CD4-positive, alpha-beta T cell treated with Interleukin-17A for 1 hour (primary cell): ENCODE measurements around the gene AKAP1.

Experiments
- DNase-seq: peaks from one replicate; pipeline ENCODE4 v3.0.0-alpha.2; 2020

Gene AKAP1

DNA sequence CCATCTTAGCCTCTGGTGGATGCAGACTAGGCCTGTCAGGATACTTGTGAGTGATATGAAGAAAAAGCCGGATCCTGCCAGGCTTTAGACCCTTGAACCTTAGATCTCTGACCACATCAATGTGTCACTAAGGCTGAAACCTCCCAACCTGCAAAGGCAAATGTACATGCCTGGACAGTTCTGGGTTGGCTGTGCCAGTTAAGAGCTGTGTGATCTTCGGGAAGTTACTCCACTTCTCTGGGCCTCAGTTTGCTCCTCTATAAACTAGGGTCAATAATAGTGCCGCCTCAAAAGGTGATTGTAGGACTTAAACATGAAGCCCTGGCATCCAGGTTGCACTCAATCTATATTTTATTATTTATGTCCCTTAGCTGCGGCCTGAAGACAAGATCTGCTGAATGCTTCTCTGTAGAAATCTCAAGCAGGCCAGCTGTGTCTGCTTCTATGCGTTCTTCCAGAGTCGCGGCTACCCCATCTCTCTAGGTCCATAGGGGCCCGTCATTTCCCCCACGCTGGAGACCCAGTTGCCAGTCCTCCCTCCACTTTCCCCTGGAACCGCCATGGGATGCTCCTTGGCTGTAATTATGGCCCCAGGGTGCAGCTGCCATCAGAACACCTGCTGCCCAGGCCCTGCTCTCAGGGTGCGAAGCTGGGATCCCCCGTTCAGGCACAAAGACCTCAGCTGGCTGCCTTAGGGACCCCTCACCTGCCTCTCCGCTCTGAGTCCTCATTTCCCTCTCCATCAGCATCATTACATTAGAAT is 50.2 kb downstream of the AKAP1 start:
- DNase-seq: no peak

DNA sequence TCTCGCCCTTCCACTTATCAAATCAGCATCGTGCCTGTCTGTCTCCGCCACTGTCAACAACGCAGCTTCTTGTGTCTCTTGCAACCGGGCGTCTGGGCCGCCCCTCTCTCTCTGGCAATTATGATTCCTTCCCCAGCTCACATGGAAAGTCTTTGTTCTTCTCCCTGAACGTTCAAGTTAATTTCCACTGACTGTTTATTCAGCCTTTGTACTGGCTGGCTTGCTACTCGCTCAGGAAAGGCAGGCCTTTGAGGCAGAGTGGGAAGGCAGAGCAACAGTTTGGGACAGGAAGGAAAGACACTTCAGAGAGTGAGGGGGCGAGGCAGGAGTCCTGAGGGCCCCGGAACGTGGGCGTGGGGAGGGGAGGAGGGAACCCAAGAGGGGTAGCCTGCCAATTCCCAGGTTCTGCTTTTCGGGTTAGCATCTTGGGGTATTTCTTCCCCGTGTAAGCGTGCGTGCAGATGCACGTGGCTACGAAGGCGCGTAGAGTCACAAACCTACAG is 50.8 kb downstream of the AKAP1 start:
- DNase-seq: no peak

DNA sequence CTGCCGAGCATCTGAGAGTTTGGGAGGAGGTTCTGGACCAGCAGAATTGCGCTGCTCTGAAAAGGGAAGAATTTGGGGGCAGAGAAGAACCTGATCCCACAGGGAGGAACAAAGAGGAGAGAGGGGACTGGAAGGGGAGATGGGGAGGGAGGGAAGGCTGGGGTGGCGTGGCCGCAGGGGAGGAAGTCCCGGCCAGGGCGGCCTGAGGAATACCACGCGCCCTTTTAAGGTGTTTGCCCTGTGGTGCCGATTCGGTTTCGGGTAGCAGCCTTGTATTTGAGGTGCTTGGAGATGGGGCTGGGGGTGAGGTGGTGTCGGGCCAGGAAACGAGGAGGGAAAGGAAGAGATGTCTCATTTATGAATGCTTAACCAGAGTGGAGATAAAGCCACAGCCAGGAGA is 51.3 kb downstream of the AKAP1 start:
- no peak for DNase-seq

DNA sequence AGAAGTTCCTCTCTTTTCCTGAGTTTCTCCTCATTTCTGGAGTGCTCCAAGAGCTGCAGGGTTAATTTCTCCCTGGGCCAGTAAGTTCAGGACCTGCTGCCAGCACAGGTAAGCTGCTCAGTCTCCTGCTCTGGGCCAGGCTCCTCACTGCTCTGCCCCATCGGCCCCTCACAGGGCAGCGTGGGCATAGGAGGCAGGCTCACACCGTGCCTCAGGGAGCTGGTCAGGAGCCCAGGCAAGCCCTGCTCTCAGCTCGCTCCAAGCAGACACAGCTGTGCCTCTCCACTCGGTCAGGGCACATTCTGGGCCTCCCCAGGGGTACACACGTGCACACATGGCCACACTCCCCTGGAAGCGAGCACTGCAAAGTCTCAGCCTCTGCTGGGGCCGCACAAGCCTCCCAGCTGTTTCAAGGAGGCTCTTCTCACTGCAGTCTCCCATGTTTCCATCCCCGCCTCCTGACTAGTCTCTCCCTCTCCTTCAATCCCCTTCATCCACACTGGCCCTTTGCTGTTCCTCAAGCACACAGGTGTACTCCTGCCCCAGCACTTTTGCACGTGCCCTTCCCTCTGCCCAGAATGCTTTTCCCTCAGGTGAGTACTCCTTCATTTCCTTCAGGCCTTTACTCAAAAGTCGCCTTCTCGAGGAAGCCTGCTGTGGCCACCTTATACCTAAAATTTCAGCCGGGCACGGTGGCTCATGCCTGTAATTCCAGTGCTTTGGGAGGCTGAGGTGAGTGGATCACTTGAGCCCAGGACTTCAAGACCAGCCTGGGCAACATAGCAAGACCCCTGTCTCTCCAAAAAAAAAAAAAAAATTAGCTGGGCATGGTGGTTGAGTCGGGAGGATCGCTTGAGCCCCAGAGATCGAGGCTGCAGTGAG is 53.2 kb downstream of the AKAP1 start:
- no peak for DNase-seq

DNA sequence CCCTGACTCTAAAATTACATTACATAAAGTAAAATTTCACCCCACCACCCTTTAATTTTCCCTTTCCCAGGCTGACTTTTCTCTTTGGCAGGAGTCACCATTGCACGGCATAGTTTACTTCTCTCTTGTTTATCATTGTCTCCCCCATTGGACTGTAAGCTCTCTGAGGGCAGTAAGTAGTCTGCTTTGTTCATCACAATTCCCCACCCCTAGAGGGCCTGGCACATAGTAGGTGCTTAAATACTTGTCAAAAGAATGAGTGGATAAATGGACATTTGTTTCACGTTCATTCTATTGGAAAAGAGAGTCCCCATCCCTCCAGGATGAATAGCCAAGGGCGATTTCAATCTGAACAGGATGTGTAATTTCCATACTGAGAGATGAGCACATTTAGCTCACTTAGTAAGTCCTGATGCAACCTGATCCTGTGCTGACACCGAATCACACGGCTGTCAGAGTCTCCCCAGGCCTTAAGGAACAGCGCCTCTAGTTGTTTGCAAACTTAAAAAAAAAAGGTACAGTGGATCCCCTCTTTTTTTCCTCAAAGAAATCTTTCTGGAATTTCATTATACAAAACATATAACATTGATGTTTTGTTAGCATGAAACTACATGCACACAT is 54.0 kb downstream of the AKAP1 start:
- DNase-seq: no peak

DNA sequence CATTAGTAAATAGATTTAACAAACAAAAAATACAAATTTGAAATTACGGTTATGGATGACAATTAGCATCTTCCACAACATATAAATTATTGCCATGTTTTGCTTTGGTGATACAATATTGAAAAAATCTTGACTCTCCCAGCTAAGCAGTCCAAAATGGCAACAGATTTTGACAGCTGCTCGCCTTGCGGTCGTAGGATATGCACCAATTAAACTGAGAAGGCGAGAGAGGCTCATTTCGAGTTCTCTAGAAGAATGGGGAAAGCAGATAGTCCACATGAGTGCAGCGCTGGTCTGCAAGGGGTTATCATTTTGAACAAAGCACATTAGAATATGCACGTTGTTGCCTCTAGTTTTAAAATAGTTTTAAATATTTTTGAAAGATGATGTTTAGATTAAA is 55.3 kb downstream of the AKAP1 start:
- no peak for DNase-seq

DNA sequence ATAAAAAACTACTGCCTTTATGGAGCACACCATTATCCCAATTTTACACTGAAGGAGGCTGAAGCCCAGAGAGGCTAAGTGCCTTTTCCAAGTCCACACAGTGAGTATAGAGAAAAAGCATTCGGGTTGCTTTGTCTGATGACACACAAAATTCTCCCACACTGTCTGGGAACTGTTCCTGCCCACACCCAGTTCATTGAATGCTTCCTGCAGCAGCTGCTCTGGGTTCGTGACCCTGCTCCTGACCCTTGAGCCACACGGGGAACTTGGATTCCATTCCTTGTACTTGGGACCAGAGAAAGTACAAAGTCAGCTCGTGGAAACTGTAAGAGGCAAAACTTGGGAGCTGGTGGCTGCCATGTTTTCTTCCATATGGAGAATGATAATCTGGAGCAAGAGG is 57.9 kb downstream of the AKAP1 start:
- no peak for DNase-seq

DNA sequence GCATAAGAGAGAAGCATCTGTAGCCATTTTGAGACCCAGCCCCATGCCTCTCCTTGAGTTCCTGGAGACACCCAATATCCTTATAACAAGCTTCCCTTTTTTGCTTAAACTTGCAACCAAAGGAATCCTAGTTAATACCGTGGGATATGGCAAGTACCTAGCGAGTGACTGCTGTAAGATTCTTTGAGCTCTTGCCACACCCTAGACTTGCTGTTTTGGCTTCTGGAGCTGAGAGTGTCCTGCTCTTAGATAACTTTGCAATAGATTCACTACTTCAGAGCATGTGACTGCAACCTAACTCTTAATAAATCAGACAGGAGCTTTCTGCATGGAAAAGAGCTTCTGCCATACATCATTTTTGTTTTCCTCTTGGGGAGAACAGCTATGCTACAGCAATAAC is 58.3 kb downstream of the AKAP1 start:
- DNase-seq: no peak

DNA sequence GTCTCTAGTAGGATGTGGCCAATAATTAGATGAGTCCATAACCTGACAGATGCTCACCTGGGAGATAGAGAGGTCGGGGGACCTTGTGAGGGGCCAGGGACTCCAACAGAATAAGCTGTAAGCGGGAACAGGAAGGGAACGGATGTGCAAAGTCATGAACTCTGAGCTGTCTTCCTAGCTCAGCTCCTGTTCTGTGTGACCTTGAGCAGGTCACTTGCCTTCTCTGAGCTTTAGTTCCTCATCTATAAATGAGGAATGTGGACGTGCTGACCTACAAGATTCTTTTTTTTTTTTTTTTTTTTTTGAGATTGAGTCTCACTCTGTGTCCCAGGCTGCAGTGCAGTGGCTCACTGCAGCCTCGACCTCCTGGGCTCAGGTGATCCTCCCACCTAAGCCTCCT is 58.9 kb downstream of the AKAP1 start:
- DNase-seq: no peak

DNA sequence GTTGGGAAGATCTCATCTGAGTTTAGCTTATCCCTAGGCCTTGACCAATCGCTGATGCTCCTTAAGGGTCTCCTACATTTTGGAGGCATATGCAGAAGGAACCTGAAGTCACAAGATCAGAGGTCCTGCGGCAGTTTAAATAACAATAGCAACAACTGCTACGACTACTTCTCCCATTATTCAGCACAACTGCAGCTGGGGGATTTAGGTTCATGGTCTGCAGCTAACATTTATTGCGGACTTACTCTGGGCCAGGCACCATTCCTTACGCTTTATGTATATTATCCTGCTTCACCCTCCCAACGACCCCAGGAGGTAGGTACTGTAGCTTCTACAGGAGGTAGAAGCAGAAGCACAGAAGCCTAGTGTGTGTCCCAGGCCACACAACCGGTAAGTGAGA is 59.5 kb downstream of the AKAP1 start:
- DNase-seq: no peak

DNA sequence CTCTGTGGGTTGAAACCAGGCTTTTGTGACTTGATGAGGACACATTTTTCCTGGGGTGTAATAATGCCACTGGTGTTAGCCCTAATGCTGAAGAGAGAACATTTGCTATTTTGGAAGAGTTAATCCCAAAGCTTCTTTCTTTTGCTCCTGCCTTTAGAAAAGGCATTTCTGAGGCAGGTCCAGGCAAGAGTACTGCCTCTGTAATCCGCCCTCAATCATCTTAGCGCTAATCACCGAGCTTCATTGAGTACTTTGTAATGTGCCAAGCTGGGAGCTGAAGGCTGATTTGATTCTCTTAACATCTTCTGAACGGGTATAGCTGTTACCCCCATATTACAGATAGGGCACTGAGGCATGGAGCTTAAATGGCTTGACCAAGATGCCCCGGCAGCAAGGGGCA is 60.3 kb downstream of the AKAP1 start:
- no peak for DNase-seq

DNA sequence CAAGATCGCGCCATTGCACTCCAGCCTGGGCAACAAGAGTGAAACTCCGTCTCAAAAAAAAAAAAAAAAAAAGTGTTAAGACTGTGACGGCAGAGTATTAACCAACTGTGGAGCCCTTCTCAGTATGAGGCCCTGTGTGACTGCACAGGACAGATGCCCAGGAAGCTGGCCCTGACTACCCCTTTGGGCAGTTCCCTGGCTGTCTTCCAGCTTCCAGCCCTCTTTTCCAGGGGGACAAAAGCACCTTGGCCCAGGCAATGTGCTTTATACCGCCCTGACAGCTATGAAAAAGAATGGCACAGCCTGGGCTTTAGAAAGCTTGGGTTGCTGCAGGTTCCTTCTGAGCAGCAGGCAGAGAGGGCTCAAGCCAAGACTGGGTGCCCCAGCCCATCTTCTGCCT is 61.2 kb downstream of the AKAP1 start:
- no peak for DNase-seq

DNA sequence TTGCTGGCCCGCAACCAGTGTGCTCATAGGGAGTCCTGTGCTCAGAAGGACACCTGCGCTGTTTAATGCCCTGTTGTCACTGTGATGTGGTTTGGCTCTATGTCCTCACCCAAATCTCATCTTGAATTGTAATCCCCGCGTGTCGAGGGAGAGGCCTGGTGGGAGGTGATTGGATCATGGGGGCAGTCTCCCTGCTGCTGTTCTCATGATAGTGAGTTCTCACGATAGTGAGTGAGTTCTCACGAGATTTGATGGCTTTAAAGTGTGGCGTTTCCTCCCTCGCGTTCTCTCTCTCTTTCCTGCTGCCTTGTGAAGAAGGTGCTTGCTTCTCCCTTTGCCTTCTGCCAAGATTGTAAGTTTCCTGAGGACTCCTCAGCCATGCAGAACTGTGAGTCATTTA is 66.8 kb downstream of the AKAP1 start:
- no peak for DNase-seq

DNA sequence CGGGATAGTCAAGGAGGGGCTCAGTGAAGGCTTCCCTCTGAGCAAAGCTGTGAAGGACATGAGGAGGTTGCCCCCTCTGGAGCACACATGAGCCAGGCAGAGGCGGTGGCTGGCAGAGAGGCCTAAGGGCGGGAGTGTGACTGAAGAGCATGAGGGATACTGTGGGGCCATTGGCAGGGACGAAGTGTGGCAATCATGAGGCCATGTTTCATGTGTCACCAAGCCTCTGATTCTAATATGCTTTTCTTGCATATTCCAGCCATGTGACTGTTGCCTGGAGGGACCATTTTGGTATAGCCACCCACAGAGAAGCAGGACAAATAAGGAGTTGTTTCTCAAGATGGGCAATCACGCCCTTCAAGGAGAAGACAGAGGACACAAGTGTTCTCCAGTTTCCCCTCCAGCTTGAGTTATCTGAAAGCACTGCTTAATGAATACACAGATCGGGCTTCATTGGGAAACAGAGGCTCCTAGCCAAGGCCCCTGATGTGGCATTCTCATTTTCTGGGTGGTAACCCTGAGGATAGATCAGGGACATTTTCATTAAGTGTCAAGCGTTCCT is 68.0 kb downstream of the AKAP1 start:
- DNase-seq: no peak

DNA sequence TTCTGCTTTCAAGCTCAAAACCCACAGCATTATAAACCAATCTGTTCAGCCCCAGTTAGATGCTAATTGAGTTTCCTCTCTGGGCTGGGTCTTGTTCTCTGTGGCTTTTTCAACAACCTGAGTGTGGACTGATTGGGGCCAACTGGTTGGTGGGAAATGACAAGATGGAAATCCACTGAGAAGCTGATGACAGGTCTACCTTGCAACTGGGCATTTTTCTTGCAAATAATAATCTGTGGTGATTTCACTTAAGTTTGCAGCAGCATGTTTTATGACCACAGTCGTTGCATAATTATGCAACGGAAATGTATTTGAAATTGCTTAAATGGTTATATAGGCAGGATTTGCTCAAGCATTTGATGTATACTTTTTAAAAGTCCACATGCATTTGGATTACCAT is 69.9 kb downstream of the AKAP1 start:
- DNase-seq: no peak

DNA sequence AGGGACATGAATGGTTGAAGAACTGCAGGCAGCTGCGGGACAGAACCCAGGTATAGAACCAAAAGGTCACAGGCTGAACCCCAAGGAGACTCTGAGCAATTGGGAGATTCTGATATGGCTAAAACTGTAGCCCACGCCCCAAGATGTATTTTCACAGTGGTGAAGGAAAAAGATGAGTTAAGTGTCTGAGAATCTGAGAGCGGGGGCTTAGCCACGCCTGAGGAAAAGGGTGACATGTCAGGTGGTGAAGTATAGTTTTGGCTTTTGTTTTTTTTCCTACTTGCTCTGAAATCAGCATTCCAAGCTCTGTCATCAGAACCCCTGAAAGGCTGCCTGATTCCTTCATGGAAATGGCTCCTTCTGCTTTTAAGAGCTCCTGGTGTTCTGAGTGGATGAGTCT is 73.3 kb downstream of the AKAP1 start:
- DNase-seq: no peak

DNA sequence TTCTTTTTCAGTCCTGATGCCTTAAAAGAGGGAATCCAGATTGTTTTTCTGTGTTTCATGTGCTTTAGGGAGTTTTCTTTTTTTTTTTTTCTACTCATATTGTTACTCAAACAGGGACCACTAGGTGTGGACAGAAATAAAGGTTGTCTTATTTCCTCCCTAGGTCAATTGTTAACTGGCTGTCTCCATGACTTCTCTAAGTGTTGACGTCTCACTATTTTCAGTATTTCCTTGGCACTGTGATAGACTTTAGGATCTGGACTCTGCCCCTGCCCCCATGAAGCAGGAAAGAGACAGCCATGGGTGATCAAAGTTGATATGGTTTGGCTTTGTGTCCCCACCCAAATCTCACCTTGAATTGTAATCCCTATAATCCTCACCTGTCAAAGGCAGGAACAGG is 73.7 kb downstream of the AKAP1 start:
- no peak for DNase-seq

DNA sequence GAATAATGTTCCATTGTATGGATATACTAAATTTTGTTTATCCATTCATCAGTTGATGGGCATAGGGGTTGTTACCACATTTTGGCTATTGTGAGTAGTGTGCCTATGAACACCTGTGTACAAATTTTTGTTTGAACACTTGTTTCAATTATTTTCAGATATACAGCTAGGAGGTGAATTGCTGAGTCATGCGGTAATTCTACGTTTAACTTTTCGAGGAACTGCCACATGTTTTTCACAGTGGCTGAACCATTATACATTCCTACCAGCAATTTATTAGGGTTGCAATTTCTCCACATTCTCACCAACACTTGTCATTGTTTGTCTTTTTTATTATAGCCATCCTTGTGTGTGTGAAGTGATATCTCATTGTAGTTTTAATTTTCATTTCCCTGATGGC is 75.6 kb downstream of the AKAP1 start:
- DNase-seq: no peak

DNA sequence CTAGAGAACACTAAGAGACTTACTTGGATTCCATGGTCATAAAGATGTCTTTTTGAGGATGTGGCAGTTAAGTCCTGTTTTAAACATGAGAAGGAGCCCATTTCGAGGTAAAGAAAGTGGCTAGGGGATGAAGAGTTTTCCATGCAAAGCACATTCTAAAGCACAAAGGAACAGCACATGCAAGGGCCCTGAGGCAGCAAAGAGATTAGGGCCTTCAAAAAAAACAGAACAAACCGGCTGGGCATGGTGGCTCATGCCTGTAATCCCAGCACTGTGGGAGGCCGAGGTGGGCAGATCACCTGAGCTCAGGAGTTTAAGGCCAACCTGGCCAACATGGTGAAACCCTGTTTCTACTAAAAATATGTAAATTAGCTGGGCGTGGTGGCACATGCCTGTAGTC is 79.8 kb downstream of the AKAP1 start:
- DNase-seq: no peak

DNA sequence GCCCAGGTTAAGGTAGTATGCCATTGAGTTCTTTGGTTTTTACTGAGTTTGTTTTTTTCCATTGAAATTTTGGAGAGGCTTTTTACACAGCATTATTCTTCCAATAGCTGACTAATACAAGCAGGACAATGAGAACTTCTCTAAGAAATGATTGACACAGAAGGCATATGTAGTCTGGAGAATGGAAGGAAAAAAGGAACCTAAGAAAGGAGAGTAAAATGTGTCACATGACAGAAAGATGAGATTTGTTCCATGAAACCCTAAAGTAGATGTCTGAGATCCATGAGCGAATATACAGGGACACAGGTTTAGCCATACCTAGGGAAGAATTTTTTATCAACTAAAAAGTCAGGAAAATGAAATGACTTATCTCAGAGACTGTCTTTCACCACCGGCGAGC is 80.7 kb downstream of the AKAP1 start:
- no peak for DNase-seq

DNA sequence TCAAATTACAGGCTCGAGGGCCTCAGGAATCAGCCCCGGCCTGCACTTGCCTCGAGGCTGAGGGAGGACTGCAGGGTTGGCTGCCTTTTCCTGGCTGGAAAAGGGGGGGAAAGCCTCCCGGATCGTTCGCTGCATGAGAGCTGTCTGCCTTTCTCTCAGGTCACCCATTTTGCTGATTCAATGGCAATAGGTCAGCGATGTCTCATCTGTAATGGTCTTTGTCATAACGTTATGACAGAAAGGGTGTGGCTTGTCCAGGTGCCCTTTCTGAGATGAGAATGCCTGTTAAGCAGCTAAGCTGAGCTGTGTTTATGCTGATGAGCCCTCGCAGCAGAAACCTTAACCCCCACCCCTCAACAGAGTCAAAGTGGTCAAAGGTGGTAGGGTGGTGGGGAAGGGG is 81.8 kb downstream of the AKAP1 start:
- DNase-seq: no peak

DNA sequence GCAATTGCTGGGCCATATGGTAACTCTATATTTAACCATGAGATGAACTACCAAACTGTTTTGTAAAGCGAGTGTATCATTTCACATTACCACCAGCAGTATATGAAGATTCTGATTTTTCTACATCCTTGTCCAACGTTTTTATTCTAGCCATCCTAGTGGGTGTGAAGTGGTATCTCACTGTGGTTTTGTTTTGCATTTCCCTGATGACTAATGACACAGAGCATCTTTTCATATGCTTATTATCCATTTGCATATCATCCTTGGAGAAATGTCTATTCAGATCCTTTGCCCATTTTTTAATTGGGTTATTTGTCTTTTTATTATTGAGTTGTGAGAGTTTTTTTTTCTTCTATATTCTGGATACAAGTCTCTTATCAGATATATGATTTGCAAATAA is 83.6 kb downstream of the AKAP1 start:
- DNase-seq: no peak

DNA sequence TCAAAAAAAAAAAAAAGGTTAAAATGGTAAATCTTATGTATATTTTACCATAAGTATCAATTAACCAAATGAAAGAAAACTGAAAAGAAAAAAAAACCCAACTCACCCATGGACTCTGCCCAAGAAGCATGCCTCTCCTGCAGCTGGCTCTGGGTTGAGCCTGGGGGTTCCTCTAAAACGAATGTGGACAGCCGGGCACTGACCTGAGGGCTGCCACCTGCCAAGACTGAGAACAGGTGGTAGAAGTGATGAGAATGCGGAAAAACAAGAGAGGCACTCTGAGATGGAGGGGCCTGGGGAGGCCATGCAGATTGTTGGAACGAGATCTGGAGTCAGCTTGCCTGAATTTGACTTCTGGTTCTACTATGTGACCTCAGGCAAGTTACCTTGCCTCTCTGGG is 85.8 kb downstream of the AKAP1 start:
- no peak for DNase-seq
